ENCODE measurements around the gene EML4.

Gene EML4

GRCh38 chr2:42216694-42217093, 47.5 kb downstream of the EML4 start:
- Histone ChIP-seq H3K9me3 (ENCODE audit: low read depth, low read length) (no peaks in the 10 kb centered on the region), H3K36me3 (ENCODE audit: insufficient read depth, low read length) (peaks cover 4% of the 10 kb centered on the region; the same call in 1 of the 2 replicates), H3K4me3 (no peak overlapping the region), H3K27ac (no peak overlapping the region), H3K9ac (ENCODE audit: insufficient read length) (no peak overlapping the region)
- TF ChIP-seq EZH2 (IDR thresholded peaks at IDR 0.05) (no peak), POLR2AphosphoS5 (IDR thresholded peaks at IDR 0.05; ENCODE audit: borderline replicate concordance, low read depth, low read length) (no peak), FOXP2 (optimal IDR thresholded peaks at IDR 0.05; ENCODE audit: control extremely low read depth, extremely low read length, insufficient read depth) (no peak)
- no peak for DNase-seq (ENCODE audit: low read depth, low spot score)

- Histone ChIP-seq H3K9ac (ENCODE audit: insufficient read length) (no peak overlapping the region), H3K27ac (no peak overlapping the region), H3K36me3 (ENCODE audit: insufficient read depth, low read length) (peaks cover 4% of the 10 kb centered on the region; the same call in 1 of the 2 replicates)
Measured at GRCh38 chr2:42217307-42217706, 48.2 kb downstream of the EML4 start.

GRCh38 chr2:42217914-42218313, 48.8 kb downstream of the EML4 start:
- peaks cover 4% of the 10 kb centered on the region; the same call in 1 of the 2 replicates for H3K36me3 ChIP-seq (ENCODE audit: insufficient read depth, low read length)
- no peak overlapping the region for H3K9ac ChIP-seq (ENCODE audit: insufficient read length)

More at GRCh38 chr2:42217307-42217706, 48.2 kb downstream of the EML4 start:
- Histone ChIP-seq H3K9me3 (ENCODE audit: low read depth, low read length) (no peaks in the 10 kb centered on the region), H3K4me3 (no peak overlapping the region)
- no peak for DNase-seq (ENCODE audit: low read depth, low spot score)
- no peak for TF ChIP-seq POLR2AphosphoS5 (IDR thresholded peaks at IDR 0.05; ENCODE audit: borderline replicate concordance, low read depth, low read length)
- TF ChIP-seq EZH2 (IDR thresholded peaks at IDR 0.05), result no peak
- no peak for TF ChIP-seq FOXP2 (optimal IDR thresholded peaks at IDR 0.05; ENCODE audit: control extremely low read depth, extremely low read length, insufficient read depth)

DNA sequence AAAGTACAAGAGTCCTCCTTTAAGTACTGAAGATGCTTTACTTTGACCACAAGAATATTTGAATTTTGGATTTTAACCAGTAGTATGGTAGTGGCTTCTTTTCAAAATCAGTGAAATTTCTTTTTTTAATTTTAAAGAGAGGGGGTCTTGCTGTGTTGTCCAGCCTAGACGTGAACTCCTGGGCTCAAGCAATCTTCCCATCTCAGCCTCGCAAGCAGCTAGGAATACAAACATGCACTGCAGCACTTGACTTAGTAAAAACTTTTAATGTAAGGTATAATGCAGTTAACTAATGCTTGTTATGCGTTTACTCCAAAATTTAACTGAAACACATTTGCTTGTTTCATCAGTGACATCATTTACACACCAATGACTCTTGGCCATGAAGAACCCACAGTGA, 49.6 kb downstream of the EML4 start:
- DNase-seq (ENCODE audit: low read depth, low spot score), result no peak
- peaks cover 4% of the 10 kb centered on the region; the same call in 1 of the 2 replicates for H3K36me3 ChIP-seq (ENCODE audit: insufficient read depth, low read length)
- no peak overlapping the region for H3K27ac ChIP-seq
- TF ChIP-seq EZH2 (IDR thresholded peaks at IDR 0.05), result no peak
- no peak for TF ChIP-seq POLR2AphosphoS5 (IDR thresholded peaks at IDR 0.05; ENCODE audit: borderline replicate concordance, low read depth, low read length)
- TF ChIP-seq FOXP2 (optimal IDR thresholded peaks at IDR 0.05; ENCODE audit: control extremely low read depth, extremely low read length, insufficient read depth), result no peak
- H3K4me3 ChIP-seq, result no peak overlapping the region
- H3K9ac ChIP-seq (ENCODE audit: insufficient read length), result no peak overlapping the region
- H3K9me3 ChIP-seq (ENCODE audit: low read depth, low read length), result no peaks in the 10 kb centered on the region

More at GRCh38 chr2:42217914-42218313, 48.8 kb downstream of the EML4 start:
- Histone ChIP-seq H3K4me3 (no peak overlapping the region), H3K27ac (no peak overlapping the region), H3K9me3 (ENCODE audit: low read depth, low read length) (no peaks in the 10 kb centered on the region)
- TF ChIP-seq POLR2AphosphoS5 (IDR thresholded peaks at IDR 0.05; ENCODE audit: borderline replicate concordance, low read depth, low read length), result no peak
- TF ChIP-seq EZH2 (IDR thresholded peaks at IDR 0.05), result no peak
- TF ChIP-seq FOXP2 (optimal IDR thresholded peaks at IDR 0.05; ENCODE audit: control extremely low read depth, extremely low read length, insufficient read depth), result no peak
- no peak for DNase-seq (ENCODE audit: low read depth, low spot score)

DNA sequence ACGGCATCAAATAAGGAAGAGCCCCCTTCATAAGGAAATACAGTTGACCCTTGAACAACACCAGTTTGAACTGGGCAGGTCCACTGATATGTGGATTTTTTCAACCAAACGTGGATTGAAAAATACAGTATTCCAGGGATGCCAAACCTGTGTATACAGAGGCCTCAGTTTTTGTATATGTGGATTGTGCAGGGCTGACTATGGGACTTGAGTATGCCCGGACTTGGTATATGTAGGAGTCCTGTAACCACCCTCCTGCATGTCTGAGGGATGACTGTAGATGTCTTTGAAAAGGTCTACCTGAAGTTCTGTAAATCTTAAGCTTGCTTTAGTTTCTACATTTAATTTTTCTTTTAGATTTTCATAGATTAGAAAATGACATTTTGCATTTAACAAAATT, 50.0 kb downstream of the EML4 start:
- H3K4me3 ChIP-seq, result no peak overlapping the region
- H3K36me3 ChIP-seq (ENCODE audit: insufficient read depth, low read length), result peaks cover 4% of the 10 kb centered on the region; the same call in 1 of the 2 replicates
- no peak overlapping the region for H3K27ac ChIP-seq
- no peak overlapping the region for H3K9ac ChIP-seq (ENCODE audit: insufficient read length)
- H3K9me3 ChIP-seq (ENCODE audit: low read depth, low read length), result no peaks in the 10 kb centered on the region
- no peak for TF ChIP-seq POLR2AphosphoS5 (IDR thresholded peaks at IDR 0.05; ENCODE audit: borderline replicate concordance, low read depth, low read length)
- TF ChIP-seq EZH2 (IDR thresholded peaks at IDR 0.05), result no peak
- TF ChIP-seq FOXP2 (optimal IDR thresholded peaks at IDR 0.05; ENCODE audit: control extremely low read depth, extremely low read length, insufficient read depth), result no peak
- DNase-seq (ENCODE audit: low read depth, low spot score), result no peak

DNA sequence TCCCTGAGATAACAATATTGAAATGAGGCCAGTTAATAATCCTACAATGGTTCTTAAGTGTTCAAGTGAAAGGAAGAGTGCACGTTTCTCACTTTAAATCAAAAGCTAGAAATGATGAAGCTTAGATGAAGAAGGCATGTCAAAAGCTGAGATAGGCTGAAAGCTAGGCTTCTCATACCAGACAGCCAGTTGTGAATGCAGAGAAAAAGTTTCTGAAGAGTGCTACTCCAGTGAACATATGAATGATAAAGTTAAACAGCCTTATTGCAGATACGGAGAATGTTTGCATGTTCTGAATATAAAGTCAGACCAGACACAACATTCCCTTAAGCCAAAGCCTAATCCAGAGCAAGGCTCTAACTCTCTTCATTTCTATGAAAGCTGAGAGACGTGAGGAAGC, 51.4 kb downstream of the EML4 start:
- TF ChIP-seq FOXP2 (optimal IDR thresholded peaks at IDR 0.05; ENCODE audit: control extremely low read depth, extremely low read length, insufficient read depth), result no peak
- H3K9ac ChIP-seq (ENCODE audit: insufficient read length), result no peak overlapping the region
- no peak overlapping the region for H3K4me3 ChIP-seq
- peak overlapping the region; percentile 52; the same call in 1 of the 2 replicates for H3K27ac ChIP-seq
- H3K9me3 ChIP-seq (ENCODE audit: low read depth, low read length), result no peaks in the 10 kb centered on the region
- DNase-seq (ENCODE audit: low read depth, low spot score), result no peak
- peaks cover 4% of the 10 kb centered on the region; the same call in 1 of the 2 replicates for H3K36me3 ChIP-seq (ENCODE audit: insufficient read depth, low read length)

DNA sequence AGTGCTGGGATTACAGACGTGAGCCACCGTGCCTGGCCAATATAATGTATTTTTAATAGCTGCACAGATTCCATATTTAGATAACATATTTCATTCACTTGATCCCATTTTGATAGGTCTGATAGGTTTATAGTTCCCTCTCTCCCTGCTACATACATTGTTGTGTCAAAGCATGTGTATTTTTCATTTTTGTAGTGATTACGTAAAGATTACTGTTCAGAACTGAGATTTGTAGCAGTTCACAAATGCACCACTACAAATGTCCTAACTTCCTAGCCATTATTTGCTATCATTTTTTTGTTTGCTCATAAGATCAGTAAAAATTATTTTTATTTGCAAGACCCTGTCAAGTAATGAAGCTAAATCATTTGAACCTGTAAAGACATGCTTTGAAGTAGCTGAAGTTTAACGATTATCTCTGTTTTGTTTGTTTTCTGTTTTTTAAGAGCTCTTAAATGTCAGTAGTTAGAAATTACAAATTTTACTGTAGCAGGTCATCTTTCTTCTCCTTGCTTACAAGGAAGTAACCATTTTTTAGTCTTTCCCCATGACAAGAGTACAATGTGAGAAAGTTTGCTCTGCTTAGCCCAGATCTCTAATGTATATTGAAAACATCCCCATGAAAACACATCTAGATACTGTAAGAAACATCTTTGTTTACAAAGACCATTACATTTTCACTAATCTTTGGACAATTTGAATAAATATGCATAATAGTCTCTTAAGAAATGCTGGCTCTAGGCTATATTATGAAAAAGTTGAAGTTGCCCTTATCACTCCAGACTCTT, 54.1 kb downstream of the EML4 start:
- H3K9me3 ChIP-seq (ENCODE audit: low read depth, low read length), result no peaks in the 10 kb centered on the region
- TF ChIP-seq FOXP2 (optimal IDR thresholded peaks at IDR 0.05; ENCODE audit: control extremely low read depth, extremely low read length, insufficient read depth) (no peak), EZH2 (IDR thresholded peaks at IDR 0.05) (no peak), POLR2AphosphoS5 (IDR thresholded peaks at IDR 0.05; ENCODE audit: borderline replicate concordance, low read depth, low read length) (no peak)
- H3K27ac ChIP-seq, result peak overlapping the region; percentile 83
- no peaks in the 10 kb centered on the region for H3K36me3 ChIP-seq (ENCODE audit: insufficient read depth, low read length)
- DNase-seq (ENCODE audit: low read depth, low spot score), result no peak
- peak overlapping the region; percentile 25 for H3K4me3 ChIP-seq
- H3K9ac ChIP-seq (ENCODE audit: insufficient read length), result peak overlapping the region; percentile 12

- Histone ChIP-seq H3K9me3 (ENCODE audit: low read depth, low read length) (no peaks in the 10 kb centered on the region), H3K4me3 (peak overlapping the region; percentile 25), H3K9ac (ENCODE audit: insufficient read length) (no peak overlapping the region), H3K27ac (peak overlapping the region; percentile 83), H3K36me3 (ENCODE audit: insufficient read depth, low read length) (no peaks in the 10 kb centered on the region)
- TF ChIP-seq POLR2AphosphoS5 (IDR thresholded peaks at IDR 0.05; ENCODE audit: borderline replicate concordance, low read depth, low read length), result no peak
- no peak for TF ChIP-seq EZH2 (IDR thresholded peaks at IDR 0.05)
- TF ChIP-seq FOXP2 (optimal IDR thresholded peaks at IDR 0.05; ENCODE audit: control extremely low read depth, extremely low read length, insufficient read depth), result no peak
- no peak for DNase-seq (ENCODE audit: low read depth, low spot score)
Measured at GRCh38 chr2:42223855-42224268, 54.7 kb downstream of the EML4 start.

All from SK-N-MC (cell line).